HL-60 (cell line): Measurements from ENCODE around the gene CFAP97D2.

ENCODE experiments used
- DNase-seq, 2 experiments: peaks; one replicate each; pipeline ENCODE4 v3.0.0-alpha.2; 2010 to 2020; ENCODE audit warnings: low read depth in 1 of 2, low spot score in 1 of 2
- H3K27ac ChIP-seq: fragments of 250-450 bp; sonication (Bioruptor Pico); replicated peaks from 2 replicates; pipeline ENCODE4 v1.5.1; 2020; ENCODE audit warnings: mild to moderate bottlenecking, moderate library complexity
- H3K27me3 ChIP-seq: fragments of 250-450 bp; sonication (Bioruptor Pico); 2 replicates; pipeline ENCODE4 v1.5.1; 2021; ENCODE audit warnings: mild to moderate bottlenecking, moderate library complexity; ENCODE audit not compliant: insufficient read depth, poor library complexity, severe bottlenecking
- H3K4me3 ChIP-seq: replicated peaks from 2 replicates; pipeline ENCODE4 v1.5.1; 2011; ENCODE audit warnings: mild to moderate bottlenecking, control low read depth, low read length; ENCODE audit not compliant: insufficient read depth
- CTCF ChIP-seq: IDR thresholded peaks from one replicate; pipeline ENCODE4 v1.5.1; 2011; ENCODE audit warnings: low read length, control low read depth, inconsistent platforms; ENCODE audit not compliant: insufficient read depth
- GABPA ChIP-seq: IDR thresholded peaks from 2 replicates; pipeline ENCODE4 v1.6.1; 2012; ENCODE audit warnings: low read depth
- POLR2AphosphoS5 ChIP-seq: IDR thresholded peaks from 2 replicates; pipeline ENCODE4 v1.6.1; 2012; ENCODE audit warnings: low read depth
- REST ChIP-seq: IDR thresholded peaks from 2 replicates; pipeline ENCODE4 v1.6.1; 2012; ENCODE audit warnings: low read depth; ENCODE audit not compliant: insufficient replicate concordance
- SPI1 ChIP-seq: IDR thresholded peaks from 2 replicates; pipeline ENCODE4 v1.6.1; 2012; ENCODE audit warnings: low read depth, mild to moderate bottlenecking, borderline replicate concordance

CFAP97D2 gene

GRCh38 chr13:114152285-114152645 is 26.8 kb upstream of the CFAP97D2 start:
- TF ChIP-seq CTCF = no peak
- no peak for TF ChIP-seq GABPA
- no peak for TF ChIP-seq POLR2AphosphoS5
- TF ChIP-seq SPI1 = no peak
- TF ChIP-seq REST = no peak
- Histone ChIP-seq H3K27me3 (no peaks in the 10 kb centered on the region), H3K27ac (no peak overlapping the region)

GRCh38 chr13:114152831-114153371 is 26.2 kb upstream of the CFAP97D2 start:
- Histone ChIP-seq H3K27ac (no peak overlapping the region), H3K27me3 (no peaks in the 10 kb centered on the region), H3K4me3 (no peak overlapping the region)
- TF ChIP-seq REST (no peak), CTCF (no peak), GABPA (no peak), POLR2AphosphoS5 (no peak), SPI1 (no peak)
- DNase-seq = peak; percentile 36 to 54

More at GRCh38 chr13:114152285-114152645, 26.8 kb upstream of the CFAP97D2 start:
- H3K4me3 ChIP-seq = no peak overlapping the region
- DNase-seq = no peak

- DNase-seq = no peak
- TF ChIP-seq SPI1 = no peak
- no peak for TF ChIP-seq POLR2AphosphoS5
- no peak for TF ChIP-seq CTCF
- TF ChIP-seq GABPA = no peak
- TF ChIP-seq REST = no peak
- Histone ChIP-seq H3K27me3 (no peaks in the 10 kb centered on the region), H3K27ac (no peak overlapping the region), H3K4me3 (no peak overlapping the region)
These were observed 25.5 kb upstream of the CFAP97D2 start for GRCh38 chr13:114153485-114154080.
